Measurements from ENCODE around the gene SGSM2. TPM values are rescaled to one million over a fixed set of nuclear protein-coding genes. Genes with fewer than 3 reads are reported as not detected.

Gene SGSM2
- total and polyA plus RNA-seq, 2 experiments from 2014 or later = 13.7 to 52.4 TPM

GRCh38 chr17:2396568-2397246 is 59.4 kb downstream of the SGSM2 start:
- Histone ChIP-seq H2AFZ (peak overlapping the region; percentile 59; the same call in 1 of the 2 replicates), H3K79me2 (replicated peaks; ENCODE audit: insufficient read depth) (peaks cover 38% of the 10 kb centered on the region), H3K4me1 (ENCODE audit: insufficient read depth) (peaks cover 32% of the 10 kb centered on the region), H3K4me3 (peak overlapping the region; percentile 83), H4K20me1 (replicated peaks; ENCODE audit: insufficient read depth) (no peaks in the 10 kb centered on the region; the same call in 1 of the 2 replicates), H3K27ac (ENCODE audit: low read depth) (peak overlapping the region; percentile 84), H3F3A (replicated peaks; ENCODE audit: low read depth) (peaks cover 17% of the 10 kb centered on the region), H3K9me2 (ENCODE audit: insufficient read depth) (no peaks in the 10 kb centered on the region), H3K36me3 (ENCODE audit: insufficient read depth) (no peaks in the 10 kb centered on the region), H3K27me3 (ENCODE audit: insufficient read depth) (no peaks in the 10 kb centered on the region), H3K4me2 (peak overlapping the region; percentile 97)
- DNase-seq (ENCODE audit: low spot score) (peak; percentile 96), ATAC-seq (peak; percentile 20)
- Mint-ChIP-seq H3K27ac (peak overlapping the region; percentile 100), H3K4me1 (peaks cover 45% of the 10 kb centered on the region), H3K36me3 (ENCODE audit: low read depth) (peaks cover 6% of the 10 kb centered on the region; the same call in 1 of the 3 replicates), H3K27me3 (ENCODE audit: insufficient read depth, low read depth, poor library complexity) (peaks cover 34% of the 10 kb centered on the region), H3K9me3 (peaks cover 3% of the 10 kb centered on the region; the same call in 1 of the 3 replicates), H3K4me3 (peak overlapping the region; percentile 96)
- peak; percentile 27; the same call in 1 of the 2 replicates for TF ChIP-seq CREB1 (CRISPR knock-in tag; IDR thresholded peaks at IDR 0.05; ENCODE audit: low read depth)
- TF ChIP-seq EZH2phosphoT487 (IDR thresholded peaks at IDR 0.05; ENCODE audit: unreplicated experiment) = no peak
- peak; percentile 19 for TF ChIP-seq POLR2AphosphoS5 (IDR thresholded peaks at IDR 0.05; ENCODE audit: low read depth)

GRCh38 chr17:2397247-2398171 is 60.2 kb downstream of the SGSM2 start:
- Histone ChIP-seq H3K36me3 (ENCODE audit: insufficient read depth) (no peaks in the 10 kb centered on the region), H3K4me1 (ENCODE audit: insufficient read depth) (peaks cover 28% of the 10 kb centered on the region), H3K79me2 (replicated peaks; ENCODE audit: insufficient read depth) (peaks cover 33% of the 10 kb centered on the region), H3K27me3 (ENCODE audit: insufficient read depth) (no peaks in the 10 kb centered on the region), H3K27ac (ENCODE audit: low read depth) (peak overlapping the region; percentile 84; the same call in 1 of the 2 replicates), H3K9me2 (ENCODE audit: insufficient read depth) (no peaks in the 10 kb centered on the region), H2AFZ (no peak overlapping the region), H3F3A (replicated peaks; ENCODE audit: low read depth) (peaks cover 19% of the 10 kb centered on the region), H4K20me1 (replicated peaks; ENCODE audit: insufficient read depth) (no peaks in the 10 kb centered on the region), H3K4me2 (peak overlapping the region; percentile 97), H3K4me3 (peak overlapping the region; percentile 83; the same call in 1 of the 2 replicates)
- Mint-ChIP-seq H3K4me3 (peak overlapping the region; percentile 96), H3K36me3 (ENCODE audit: low read depth) (no peaks in the 10 kb centered on the region; the same call in 2 of the 3 replicates), H3K27ac (peak overlapping the region; percentile 100), H3K27me3 (ENCODE audit: insufficient read depth, low read depth, poor library complexity) (peaks cover 30% of the 10 kb centered on the region), H3K4me1 (peaks cover 39% of the 10 kb centered on the region), H3K9me3 (peaks cover 5% of the 10 kb centered on the region; the same call in 1 of the 3 replicates)
- ATAC-seq = no peak
- TF ChIP-seq JUNB (IDR thresholded peaks at IDR 0.05; ENCODE audit: unreplicated experiment) (no peak), POLR2AphosphoS5 (IDR thresholded peaks at IDR 0.05; ENCODE audit: low read depth) (no peak), STAT1 (IDR thresholded peaks at IDR 0.05; ENCODE audit: unreplicated experiment) (no peak), CREB1 (CRISPR knock-in tag; IDR thresholded peaks at IDR 0.05; ENCODE audit: low read depth) (no peak), ZNF114 (CRISPR knock-in tag; IDR thresholded peaks at IDR 0.05) (no peak), CTCF (conservative IDR thresholded peaks at IDR 0.05; ENCODE audit: low read depth in 2 of 2) (no peak), NANOG (IDR thresholded peaks at IDR 0.05; ENCODE audit: borderline replicate concordance) (no peak), ZNF331 (CRISPR knock-in tag; IDR thresholded peaks at IDR 0.05; ENCODE audit: low read depth) (no peak), EZH2 (IDR thresholded peaks at IDR 0.05; ENCODE audit: low read depth, unreplicated experiment) (no peak), ZNF462 (CRISPR knock-in tag; IDR thresholded peaks at IDR 0.05) (no peak)
- DNase-seq (ENCODE audit: low spot score) = no peak
